Neuronal stem cell (in vitro differentiated cells): Measurements from ENCODE around the gene RNASEH2A.
A peak's percentile ranks its signal among the peaks of the same experiment; 100 is the strongest.

Experiments
- DNase-seq: peaks from one replicate; pipeline ENCODE4 v3.0.0-alpha.2; 2013; ENCODE audit warnings: low spot score
- H2AFZ ChIP-seq: one replicate; pipeline ENCODE4 v1.6.1; 2013; ENCODE audit warnings: mild to moderate bottlenecking, low read length, inconsistent platforms
- H2AK5ac ChIP-seq: 2 replicates; pipeline ENCODE4 v1.6.1; 2013; ENCODE audit warnings: low read depth, mild to moderate bottlenecking, inconsistent platforms, low read length, moderate library complexity, mixed read lengths
- H2BK120ac ChIP-seq: 2 replicates; pipeline ENCODE4 v1.6.1; 2013; ENCODE audit warnings: low read depth, mild to moderate bottlenecking, inconsistent platforms, low read length, moderate library complexity, mixed read lengths
- H2BK12ac ChIP-seq: one replicate; pipeline ENCODE4 v1.6.1; 2013; ENCODE audit warnings: low read length, inconsistent platforms
- H2BK15ac ChIP-seq: 2 replicates; pipeline ENCODE4 v1.6.1; 2013; ENCODE audit warnings: mild to moderate bottlenecking, low read length, inconsistent platforms, mixed read lengths
- H2BK5ac ChIP-seq: one replicate; pipeline ENCODE4 v1.6.1; 2013; ENCODE audit warnings: inconsistent platforms, mild to moderate bottlenecking, low read length, moderate library complexity
- H3K14ac ChIP-seq: one replicate; pipeline ENCODE4 v1.6.1; 2013; ENCODE audit warnings: low read length, inconsistent platforms
- H3K18ac ChIP-seq: 2 replicates; pipeline ENCODE4 v1.6.1; 2013; ENCODE audit warnings: low read length, inconsistent platforms
- H3K23ac ChIP-seq: 2 replicates; pipeline ENCODE4 v1.6.1; 2013; ENCODE audit warnings: low read depth, mild to moderate bottlenecking, mixed read lengths, low read length, inconsistent platforms; ENCODE audit not compliant: poor library complexity
- H3K27ac ChIP-seq: replicated peaks from 3 replicates; pipeline ENCODE4 v1.5.1; 2013; ENCODE audit warnings: low read length, inconsistent platforms
- H3K27me3 ChIP-seq, 3 experiments: 2 replicates each; pipeline ENCODE4 v1.6.1; 2013; ENCODE audit warnings: low read length in 3 of 3, mild to moderate bottlenecking in 2 of 3, inconsistent platforms in 1 of 3, low read depth in 1 of 3, mixed read lengths in 1 of 3, moderate library complexity in 1 of 3; ENCODE audit not compliant: control insufficient read depth in 3 of 3, insufficient read depth in 3 of 3
- H3K36me3 ChIP-seq, 2 donors: replicated peaks in 1 of 2; 2 replicates each; pipeline ENCODE4 v1.6.1; 2013; ENCODE audit warnings: low read length in 2 of 2; ENCODE audit not compliant: control insufficient read depth in 2 of 2, insufficient read depth in 2 of 2
- H3K4ac ChIP-seq: 2 replicates; pipeline ENCODE4 v1.6.1; 2013; ENCODE audit warnings: inconsistent platforms, mild to moderate bottlenecking, low read length, moderate library complexity
- H3K4me1 ChIP-seq, 2 donors: 1 replicate in 1 of 2; 2 replicates in 1 of 2; pipeline ENCODE4 v1.6.1; 2013; ENCODE audit warnings: low read length in 2 of 2, low read depth in 1 of 2; ENCODE audit not compliant: control insufficient read depth in 2 of 2, insufficient read depth in 1 of 2
- H3K4me2 ChIP-seq: one replicate; pipeline ENCODE4 v1.6.1; 2013; ENCODE audit warnings: mild to moderate bottlenecking, low read length, inconsistent platforms; ENCODE audit not compliant: insufficient read depth, poor library complexity, severe bottlenecking
- H3K4me3 ChIP-seq, 2 donors: 2 replicates each; pipeline ENCODE4 v1.5.1; 2013; ENCODE audit warnings: low read length in 2 of 2, mild to moderate bottlenecking in 2 of 2, inconsistent platforms in 1 of 2, moderate library complexity in 1 of 2
- H3K79me1 ChIP-seq: one replicate; pipeline ENCODE4 v1.6.1; 2013; ENCODE audit warnings: low read depth, mild to moderate bottlenecking, inconsistent platforms, low read length, moderate library complexity
- H3K9ac ChIP-seq: one replicate; pipeline ENCODE4 v1.6.1; 2013; ENCODE audit warnings: mild to moderate bottlenecking, low read depth, low read length, inconsistent platforms; ENCODE audit not compliant: poor library complexity
- H3K9me3 ChIP-seq, 2 donors: replicated peaks in 1 of 2; 2 replicates each; pipeline versions ENCODE3 to v1.6.1; 2013; ENCODE audit warnings: low read length in 2 of 2, mild to moderate bottlenecking in 2 of 2, inconsistent platforms in 1 of 2, low read depth in 1 of 2, mixed read lengths in 1 of 2, moderate library complexity in 1 of 2; ENCODE audit not compliant: control insufficient read depth in 2 of 2, insufficient read depth in 1 of 2
- H4K8ac ChIP-seq: one replicate; pipeline ENCODE4 v1.6.1; 2013; ENCODE audit warnings: low read depth, mild to moderate bottlenecking, inconsistent platforms, low read length, moderate library complexity
- H4K91ac ChIP-seq: one replicate; pipeline ENCODE4 v1.6.1; 2013; ENCODE audit warnings: low read length, low read depth, mild to moderate bottlenecking, inconsistent platforms; ENCODE audit not compliant: poor library complexity
- WGBS, 2 donors: extraction: QIAGEN DNeasy Blood & Tissue Kit; methylation state at CpG; one replicate each; pipeline ENCODE4 v1.1.7; 2013; ENCODE audit warnings: missing lambda C conversion rate in 2 of 2, mixed read lengths in 1 of 2; ENCODE audit not compliant: insufficient read length in 2 of 2, insufficient replicate concordance in 1 of 2; ENCODE audit errors: extremely low coverage in 2 of 2; 5-methylcytosine and 5-hydroxymethylcytosine counted together

RNASEH2A gene

DNA sequence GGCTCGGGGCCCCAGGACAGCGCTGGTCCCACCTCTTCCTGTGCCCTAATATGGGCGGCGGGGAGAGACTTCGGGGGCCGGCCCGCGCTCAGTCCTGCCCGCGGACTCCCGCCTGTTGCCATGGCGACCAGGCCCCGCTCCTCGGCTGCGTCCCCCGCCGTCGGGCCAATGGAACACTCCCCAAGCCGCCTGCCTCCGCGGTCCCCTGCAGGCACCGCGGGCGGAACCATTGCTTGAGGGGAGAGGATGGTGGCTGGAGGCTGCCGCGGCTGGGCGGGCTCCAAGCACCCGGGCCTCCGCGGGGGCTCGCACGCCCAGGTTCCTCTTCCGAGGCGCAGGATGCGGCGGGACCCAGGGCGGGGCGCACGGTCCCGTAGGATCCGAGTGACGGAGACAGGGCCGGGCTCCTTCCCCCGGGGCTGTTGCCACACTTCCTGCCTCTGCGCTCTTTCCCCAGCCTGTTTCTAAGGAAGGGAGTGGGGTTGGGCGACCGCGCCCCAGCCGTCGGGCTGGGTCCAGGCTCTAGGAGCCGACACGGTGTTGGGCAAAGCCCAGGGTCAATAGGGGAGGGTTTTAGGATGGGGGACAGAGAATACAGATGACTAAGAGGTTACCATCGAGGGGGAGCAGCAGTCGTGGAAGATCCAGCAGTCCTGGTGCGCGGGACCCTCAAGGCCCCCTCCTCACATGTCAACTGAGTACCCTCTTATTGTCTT is 16.3 kb upstream of the RNASEH2A start:
- WGBS, 2 donors = no CpG with 5 or more reads among the region's 56 CpGs

DNA sequence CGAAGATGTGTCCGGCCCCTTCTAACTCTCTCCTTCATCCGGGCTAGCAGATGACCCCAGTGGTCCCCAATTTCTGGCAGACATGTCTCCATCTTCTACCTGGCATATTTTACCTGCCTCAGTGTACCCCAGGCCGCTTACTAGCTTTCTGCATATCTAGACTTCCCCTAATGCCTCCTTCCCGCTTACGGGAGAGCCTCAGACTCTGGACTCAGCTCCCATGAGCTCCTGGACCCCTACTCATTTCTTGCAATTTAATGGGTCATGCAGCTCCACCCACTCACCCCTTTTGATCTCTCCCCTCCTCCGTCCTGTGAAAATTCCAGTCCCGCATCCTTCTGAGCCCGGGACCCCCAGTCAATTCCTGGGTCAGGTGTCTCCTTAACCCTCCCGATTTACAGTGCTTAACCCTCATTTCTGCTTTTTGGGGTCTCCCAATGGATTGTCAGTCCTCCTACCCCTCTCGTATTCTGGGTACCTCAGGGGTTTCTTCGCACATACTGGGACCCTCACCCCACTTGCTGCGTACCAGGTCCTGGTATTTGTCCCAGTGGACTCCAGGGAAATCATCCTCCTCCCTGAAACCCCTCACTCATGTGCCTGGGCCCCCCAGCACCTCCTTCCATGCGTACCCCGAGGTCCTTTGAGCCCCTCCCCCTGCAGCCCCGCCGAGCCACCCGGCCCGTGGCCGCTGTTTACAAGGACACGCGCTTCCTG is 15.6 kb upstream of the RNASEH2A start:
- peak overlapping the region; percentile 100 for H3K23ac ChIP-seq
- WGBS, 2 donors = no CpG with 5 or more reads among the region's 22 CpGs
- H2BK120ac ChIP-seq = peak overlapping the region; percentile 47
- peak overlapping the region; percentile 46 to 60 for H3K4me3 ChIP-seq
- no peak overlapping the region for H2BK12ac ChIP-seq
- no peak overlapping the region for H2AK5ac ChIP-seq
- no peaks in the 10 kb centered on the region for H3K36me3 ChIP-seq
- no peak overlapping the region for H2BK15ac ChIP-seq
- peaks cover 21 to 40% of the 10 kb centered on the region in 2 donors for H3K4me1 ChIP-seq
- peak overlapping the region; percentile 89 for H3K18ac ChIP-seq
- no peak overlapping the region for H3K14ac ChIP-seq
- no peak overlapping the region for H4K8ac ChIP-seq
- no peak for DNase-seq
- H3K4ac ChIP-seq = no peak overlapping the region
- peaks cover 4% of the 10 kb centered on the region for H3K79me1 ChIP-seq
- H3K27ac ChIP-seq = no peak overlapping the region
- H4K91ac ChIP-seq = no peak overlapping the region
- peak overlapping the region; percentile 87 for H2AFZ ChIP-seq
- no peaks in the 10 kb centered on the region for H3K9me3 ChIP-seq
- peak overlapping the region; percentile 96 for H3K4me2 ChIP-seq
- H3K27me3 ChIP-seq = peaks cover 0 to 31% (median 3%) of the 10 kb centered on the region in 3 experiments
- H3K9ac ChIP-seq = peak overlapping the region; percentile 61
- no peak overlapping the region for H2BK5ac ChIP-seq

More for the DNA sequence above, 16.3 kb upstream of the RNASEH2A start:
- H3K4ac ChIP-seq = no peak overlapping the region
- H3K23ac ChIP-seq = peak overlapping the region; percentile 83
- peak overlapping the region; percentile 7 for H3K9ac ChIP-seq
- H3K9me3 ChIP-seq = no peaks in the 10 kb centered on the region
- H4K91ac ChIP-seq = no peak overlapping the region
- H2AFZ ChIP-seq = peak overlapping the region; percentile 87
- DNase-seq = peak; percentile 95
- H2BK12ac ChIP-seq = no peak overlapping the region
- peak overlapping the region; percentile 85 for H2BK5ac ChIP-seq
- H3K4me1 ChIP-seq = peaks cover 21 to 46% of the 10 kb centered on the region in 2 donors
- H3K4me2 ChIP-seq = peak overlapping the region; percentile 89
- no peak overlapping the region for H2AK5ac ChIP-seq
- peak overlapping the region; percentile 96 for H3K18ac ChIP-seq
- peak overlapping the region; percentile 51 for H3K27ac ChIP-seq
- no peak overlapping the region for H2BK120ac ChIP-seq
- H4K8ac ChIP-seq = no peak overlapping the region
- peak overlapping the region; percentile 60 to 73 for H3K4me3 ChIP-seq
- peaks cover 4% of the 10 kb centered on the region for H3K79me1 ChIP-seq
- H2BK15ac ChIP-seq = no peak overlapping the region
- H3K27me3 ChIP-seq = peaks cover 0 to 31% (median 3%) of the 10 kb centered on the region in 3 experiments
- no peaks in the 10 kb centered on the region for H3K36me3 ChIP-seq
- no peak overlapping the region for H3K14ac ChIP-seq

DNA sequence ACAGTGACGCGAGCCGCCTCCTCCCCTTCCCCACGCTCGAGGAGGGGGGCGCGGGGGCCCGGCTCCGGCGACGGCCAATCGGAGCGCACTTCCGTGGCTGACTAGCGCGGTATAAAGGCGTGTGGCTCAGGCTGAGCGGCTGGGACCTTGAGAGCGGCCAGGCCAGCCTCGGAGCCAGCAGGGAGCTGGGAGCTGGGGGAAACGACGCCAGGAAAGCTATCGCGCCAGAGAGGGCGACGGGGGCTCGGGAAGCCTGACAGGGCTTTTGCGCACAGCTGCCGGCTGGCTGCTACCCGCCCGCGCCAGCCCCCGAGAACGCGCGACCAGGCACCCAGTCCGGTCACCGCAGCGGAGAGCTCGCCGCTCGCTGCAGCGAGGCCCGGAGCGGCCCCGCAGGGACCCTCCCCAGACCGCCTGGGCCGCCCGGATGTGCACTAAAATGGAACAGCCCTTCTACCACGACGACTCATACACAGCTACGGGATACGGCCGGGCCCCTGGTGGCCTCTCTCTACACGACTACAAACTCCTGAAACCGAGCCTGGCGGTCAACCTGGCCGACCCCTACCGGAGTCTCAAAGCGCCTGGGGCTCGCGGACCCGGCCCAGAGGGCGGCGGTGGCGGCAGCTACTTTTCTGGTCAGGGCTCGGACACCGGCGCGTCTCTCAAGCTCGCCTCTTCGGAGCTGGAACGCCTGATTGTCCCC is 14.9 kb upstream of the RNASEH2A start, which contains the start of gene JUNB:
Gene JUNB (plus strand): TSS at position 142 of the 706 bp plus-strand sequence. CDS start 286 bp downstream, at position 428.
- no peaks in the 10 kb centered on the region for H3K9me3 ChIP-seq
- peak within 1 kb of the TSS; percentile 60 to 79 for H3K4me3 ChIP-seq
- no peaks in the 10 kb centered on the region for H3K36me3 ChIP-seq
- H3K4ac ChIP-seq = peak within 1 kb of the TSS; percentile 60
- peak within 1 kb of the TSS; percentile 84 for H2BK15ac ChIP-seq
- H4K8ac ChIP-seq = no peak within 1 kb of the TSS
- peak within 1 kb of the TSS; percentile 71 for H2BK5ac ChIP-seq
- no CpG with 5 or more reads among the region's 73 CpGs for WGBS, 2 donors
- peaks cover 0 to 31% (median 3%) of the 10 kb centered on the region in 3 experiments for H3K27me3 ChIP-seq
- H2AFZ ChIP-seq = peak within 1 kb of the TSS; percentile 88
- peak within 1 kb of the TSS; percentile 97 for H3K18ac ChIP-seq
- peak within 1 kb of the TSS; percentile 100 for H3K23ac ChIP-seq
- H3K27ac ChIP-seq = no peak within 1 kb of the TSS
- peak within 1 kb of the TSS; percentile 42 for H3K14ac ChIP-seq
- DNase-seq = no peak
- peaks cover 24 to 43% of the 10 kb centered on the region in 2 donors for H3K4me1 ChIP-seq
- peak within 1 kb of the TSS; percentile 96 for H3K4me2 ChIP-seq
- H2AK5ac ChIP-seq = peak within 1 kb of the TSS; percentile 72
- H3K79me1 ChIP-seq = peaks cover 4% of the 10 kb centered on the region
- H2BK120ac ChIP-seq = peak within 1 kb of the TSS; percentile 47
- no peak within 1 kb of the TSS for H4K91ac ChIP-seq
- no peak within 1 kb of the TSS for H2BK12ac ChIP-seq
- peak within 1 kb of the TSS; percentile 91 for H3K9ac ChIP-seq
